Spleen (tissue), 11 donors: ENCODE data around the gene ZC3H14. TPM values are rescaled to one million over a fixed set of nuclear protein-coding genes. Genes with fewer than 3 reads are reported as not detected.

Experiments
- DNase-seq: peaks from one replicate; pipeline ENCODE4 v3.0.0-alpha.2; 2020
- H3K27ac ChIP-seq, 8 donors: fragments of 200-600 bp; sonication (generic) in 7 of 8; 1 replicate in 4 of 8; 2 replicates in 4 of 8; pipeline versions ENCODE4 v1.5.0 to v1.8.0; 2016 to 2021; ENCODE audit warnings: inconsistent platforms in 4 of 8, mild to moderate bottlenecking in 4 of 8, moderate library complexity in 1 of 8
- H3K27me3 ChIP-seq, 7 donors: fragments of 200-600 bp; sonication (generic) in 6 of 7; replicated peaks in 1 of 7; 1 replicate in 4 of 7; 2 replicates in 3 of 7; pipeline versions ENCODE4 v1.5.0 to v1.8.0; 2016 to 2021; ENCODE audit warnings: inconsistent platforms in 3 of 7, mild to moderate bottlenecking in 1 of 7
- H3K36me3 ChIP-seq, 6 donors: fragments of 200-600 bp; sonication (generic) in 5 of 6; 1 replicate in 4 of 6; 2 replicates in 2 of 6; pipeline versions ENCODE4 v1.5.0 to v1.8.0; 2016 to 2021; ENCODE audit warnings: inconsistent platforms in 2 of 6
- H3K4me1 ChIP-seq, 6 donors: fragments of 200-600 bp; sonication (generic) in 5 of 6; 1 replicate in 3 of 6; 2 replicates in 3 of 6; pipeline versions ENCODE4 v1.5.0 to v1.8.0; 2016 to 2021; ENCODE audit warnings: inconsistent platforms in 3 of 6
- H3K4me3 ChIP-seq, 8 donors: fragments of 200-600 bp; sonication (generic) in 7 of 8; 1 replicate in 4 of 8; 2 replicates in 4 of 8; pipeline versions ENCODE4 v1.5.0 to v1.8.0; 2016 to 2021; ENCODE audit warnings: inconsistent platforms in 4 of 8, mild to moderate bottlenecking in 4 of 8, moderate library complexity in 2 of 8
- H3K9me3 ChIP-seq, 8 donors: fragments of 200-600 bp; sonication (generic) in 7 of 8; 1 replicate in 4 of 8; 2 replicates in 4 of 8; pipeline versions ENCODE4 v1.5.0 to v1.8.0; 2016 to 2021; ENCODE audit warnings: inconsistent platforms in 4 of 8
- CTCF ChIP-seq, 11 experiments: fragments of 200-600 bp in 7 of 11; fragments of 450-650 bp in 4 of 11; sonication (generic) in 4 of 11; IDR thresholded peaks in 8 of 11; conservative IDR thresholded peaks in 3 of 11; 1 replicate in 7 of 11; 2 replicates in 4 of 11; pipeline versions ENCODE4 v1.4.0 to v1.8.0; 2016 to 2021; ENCODE audit warnings: antibody characterized with exemption in 11 of 11, inconsistent platforms in 4 of 11, mild to moderate bottlenecking in 1 of 11
- POLR2A ChIP-seq, 3 donors: fragments of 450-650 bp; IDR thresholded peaks; one replicate each; pipeline ENCODE4 v1.5.1; 2017; ENCODE audit warnings: antibody characterized with exemption in 3 of 3, mild to moderate bottlenecking in 1 of 3
- POLR2AphosphoS5 ChIP-seq, 3 donors: sonication (generic); formaldehyde crosslinking; IDR thresholded peaks; one replicate each; pipeline ENCODE4 v1.5.1; 2017; ENCODE audit warnings: antibody characterized with exemption in 3 of 3
- WGBS, 5 donors: extraction: QIAGEN DNeasy Blood & Tissue Kit in 3 of 5; methylation state at CpG; one replicate each; pipeline versions ENCODE4 v1.1.5 to v1.1.7; 2013 to 2018; 5-methylcytosine and 5-hydroxymethylcytosine counted together
- intact Hi-C: fragments of 100-400 bp; cut with DNase I; formaldehyde crosslinking; loops from one replicate; pipeline ENCODE4 v1.15.0; 2023; ENCODE audit warnings: low total_unique reads
- polyA plus RNA-seq, 3 donors: library from polyadenylated mRNA; stranded (reverse); fragments of 200-250 nt; gene quantifications; one replicate each; pipeline ENCODE4 v1.2.1, GENCODE V29; 2013
- total RNA-seq, 7 donors: library from RNA; depleted of rRNA in 3 of 7; stranded (reverse); fragments of >200 nt in 3 of 7; fragmentation: NEBNext Ultra II Directional in 4 of 7; extraction: Animal tissue kit (Norgen Biotek cat#: 25700) in 4 of 7; gene quantifications; one replicate each; pipeline versions ENCODE4 v1.1.0 to v1.2.1, GENCODE V29; 2016 to 2021
- donor health status: healthy with polysubstance abuse.
- donor health status: DM: no; HTN: no; CAD: no; lungs with moderate emphysema.
- donor health status: DM: no; HTN: no; CAD: no.
- donor health status: Bipolar disorder and iron deficiency.
- donor health status: healthy.
- donor health status: DM: no; HTN: no; CAD: no.
- donor health status: DM: yes; HTN: yes; CAD: no.

Gene ZC3H14
- total and polyA plus RNA-seq, 10 donors, result 12.6 to 78.5 (median 41.4) TPM

GRCh38 chr14:88568196-88568595 lies 5.4 kb downstream of the ZC3H14 start:
- 57 to 70% (median 65%) methylated on average over 3 of the region's 3 CpGs for WGBS, 5 donors
- H3K9me3 ChIP-seq, result peaks cover 0 to 9% (median 0%) of the 10 kb centered on the region in 8 donors
- H3K36me3 ChIP-seq, result peaks cover 7 to 59% (median 50%) of the 10 kb centered on the region in 6 donors
- H3K27me3 ChIP-seq, result no peaks in the 10 kb centered on the region
- H3K4me3 ChIP-seq, result no peak overlapping the region
- H3K4me1 ChIP-seq, result peaks cover 12 to 33% (median 22%) of the 10 kb centered on the region in 6 donors
- no peak for TF ChIP-seq POLR2AphosphoS5 (IDR thresholded peaks at IDR 0.05)
- TF ChIP-seq POLR2A (IDR thresholded peaks at IDR 0.05), result no peak
- no peak for TF ChIP-seq CTCF (IDR thresholded peaks at IDR 0.05 in 8 of 11, conservative IDR thresholded peaks at IDR 0.05 in 3 of 11)
- no peak for DNase-seq
- intact Hi-C loops, result no loop called here
- H3K27ac ChIP-seq, result no peak overlapping the region

- H3K36me3 ChIP-seq, result peaks cover 7 to 99% (median 88%) of the 10 kb centered on the region in 6 donors
- H3K27me3 ChIP-seq, result no peaks in the 10 kb centered on the region
- intact Hi-C loops, result no loop called here
- TF ChIP-seq CTCF (IDR thresholded peaks at IDR 0.05 in 8 of 11, conservative IDR thresholded peaks at IDR 0.05 in 3 of 11) (no peak), POLR2A (IDR thresholded peaks at IDR 0.05) (no peak), POLR2AphosphoS5 (IDR thresholded peaks at IDR 0.05) (no peak)
- DNase-seq, result no peak
- peaks cover 0 to 9% (median 0%) of the 10 kb centered on the region in 8 donors for H3K9me3 ChIP-seq
- H3K27ac ChIP-seq, result no peak overlapping the region
- no peaks in the 10 kb centered on the region for H3K4me1 ChIP-seq
- 95 to 98% (median 96%) methylated on average over 4 of the region's 4 CpGs for WGBS, 5 donors
- H3K4me3 ChIP-seq, result no peak overlapping the region
These were observed 9.3 kb downstream of the ZC3H14 start for GRCh38 chr14:88572117-88572516.

GRCh38 chr14:88576222-88576621 lies 13.4 kb downstream of the ZC3H14 start:
- no peak overlapping the region for H3K4me3 ChIP-seq
- intact Hi-C loops, result no loop called here
- no peaks in the 10 kb centered on the region for H3K9me3 ChIP-seq
- peaks cover 0 to 100% (median 90%) of the 10 kb centered on the region in 6 donors for H3K36me3 ChIP-seq
- H3K27ac ChIP-seq, result no peak overlapping the region
- no peaks in the 10 kb centered on the region for H3K4me1 ChIP-seq
- no peak for TF ChIP-seq CTCF (IDR thresholded peaks at IDR 0.05 in 8 of 11, conservative IDR thresholded peaks at IDR 0.05 in 3 of 11)
- TF ChIP-seq POLR2AphosphoS5 (IDR thresholded peaks at IDR 0.05), result no peak
- DNase-seq, result no peak
- 93 to 98% (median 94%) methylated on average over 5 of the region's 5 CpGs for WGBS, 5 donors
- no peaks in the 10 kb centered on the region for H3K27me3 ChIP-seq

- Histone ChIP-seq H3K9me3 (no peaks in the 10 kb centered on the region), H3K36me3 (peaks cover 0 to 100% (median 48%) of the 10 kb centered on the region in 6 donors), H3K4me1 (no peaks in the 10 kb centered on the region), H3K27me3 (no peaks in the 10 kb centered on the region), H3K4me3 (no peak overlapping the region), H3K27ac (no peak overlapping the region)
- DNase-seq, result no peak
- TF ChIP-seq POLR2A (IDR thresholded peaks at IDR 0.05) (no peak), POLR2AphosphoS5 (IDR thresholded peaks at IDR 0.05) (no peak), CTCF (IDR thresholded peaks at IDR 0.05 in 8 of 11, conservative IDR thresholded peaks at IDR 0.05 in 3 of 11) (no peak)
- 93 to 97% (median 94%) methylated on average over 3 of the region's 3 CpGs for WGBS, 5 donors
- intact Hi-C loops, result no loop called here
These were observed 21.6 kb downstream of the ZC3H14 start for GRCh38 chr14:88584451-88584850.
